ENCODE results near the gene CSPG5. TPM values are rescaled to one million over a fixed set of nuclear protein-coding genes. Genes with fewer than 3 reads are reported as not detected.

CSPG5 gene
- total RNA-seq, 1 experiment from 2014 or later, result 5.7 TPM

- Mint-ChIP-seq H3K27ac (no peak overlapping the region), H3K4me1 (0 out of 4 replicates have a peak, but pooled peaks cover 0 to 3% of the 10 kb centered on the region in 2 experiments), H3K36me3 (ENCODE audit: insufficient read depth in 1 of 3, low read depth in 3 of 3) (peaks cover 37 to 57% (median 56%) of the 10 kb centered on the region in 3 experiments), H3K27me3 (ENCODE audit: low read depth) (no peaks in the 10 kb centered on the region), H3K9me3 (no peaks in the 10 kb centered on the region), H3K4me3 (no peak overlapping the region)
- no peak overlapping the region for H3K56ac ChIP-seq (ENCODE audit: insufficient read length, low read depth, low read length)
- no peaks in the 10 kb centered on the region for H3K9me3 ChIP-seq (ENCODE audit: control insufficient read depth, low read depth, low read length)
- no peak overlapping the region for H2BK15ac ChIP-seq (ENCODE audit: low read depth, low read length)
- H3K79me1 ChIP-seq (ENCODE audit: insufficient read depth, low read depth, low read length, poor library complexity, severe bottlenecking), result peaks cover 3% of the 10 kb centered on the region
- H3K18ac ChIP-seq (ENCODE audit: insufficient read length, low read depth, low read length), result no peak overlapping the region
- H3K4ac ChIP-seq (ENCODE audit: low read depth, low read length), result no peak overlapping the region
- no peaks in the 10 kb centered on the region for H3K4me1 ChIP-seq (ENCODE audit: insufficient read depth, low read length)
- no peak overlapping the region for H2AFZ ChIP-seq (ENCODE audit: low read length)
- no peaks in the 10 kb centered on the region for H3K23me2 ChIP-seq (ENCODE audit: insufficient read length, low read depth, low read length, poor library complexity, severe bottlenecking)
- WGBS (ENCODE audit: extremely low coverage, insufficient read length, low lambda C conversion rate), result no CpG with 5 or more reads among the region's 4 CpGs
- H3K23ac ChIP-seq (ENCODE audit: insufficient read length, low read depth, low read length), result no peak overlapping the region
- H3K4me2 ChIP-seq (ENCODE audit: insufficient read depth, insufficient read length, low read length), result no peak overlapping the region
- no peak overlapping the region for H3K27ac ChIP-seq (ENCODE audit: insufficient read length, low read depth, low read length)
- no peak overlapping the region for H2BK20ac ChIP-seq (ENCODE audit: low read depth, low read length, poor library complexity, severe bottlenecking)
- no peak for TF ChIP-seq CTCF (conservative IDR thresholded peaks at IDR 0.05)
- no peak overlapping the region for H3K14ac ChIP-seq (ENCODE audit: insufficient read depth, low read length)
- H4K91ac ChIP-seq (ENCODE audit: insufficient read length, low read depth, low read length), result no peak overlapping the region
- DNase-seq, result no peak
- no peak overlapping the region for H2AK5ac ChIP-seq (ENCODE audit: insufficient read length, low read length)
- no peak overlapping the region for H2BK5ac ChIP-seq (ENCODE audit: insufficient read length, low read length)
- H3K79me2 ChIP-seq (ENCODE audit: insufficient read depth, low read length), result no peaks in the 10 kb centered on the region
- no peak overlapping the region for H4K5ac ChIP-seq (ENCODE audit: insufficient read length, low read depth, low read length)
- H2BK12ac ChIP-seq (ENCODE audit: insufficient read length, low read depth, low read length), result no peak overlapping the region
- no peak overlapping the region for H3T11ph ChIP-seq (ENCODE audit: low read length)
- H4K8ac ChIP-seq (replicated peaks; ENCODE audit: insufficient read length, low read depth, low read length), result no peak overlapping the region
- H3K9ac ChIP-seq (ENCODE audit: extremely low read depth, insufficient read length, low read length), result no peak overlapping the region
- H3K27me3 ChIP-seq (ENCODE audit: insufficient read depth, low read length), result no peaks in the 10 kb centered on the region
- no peak overlapping the region for H2BK120ac ChIP-seq (ENCODE audit: low read depth, low read length, poor library complexity, severe bottlenecking)
- H4K20me1 ChIP-seq (ENCODE audit: control insufficient read depth, insufficient read depth, insufficient read length), result no peaks in the 10 kb centered on the region
These were observed 35.1 kb upstream of the CSPG5 start for GRCh38 chr3:47613722-47614121.
